Lower lobe of right lung (tissue), 2 donors: ENCODE measurements around the gene CCT5. TPM values are rescaled to one million over a fixed set of nuclear protein-coding genes. Genes with fewer than 3 reads are reported as not detected.

Experiments used
- ATAC-seq, 2 donors: fragments of 200-7000 bp; cut with Tn5 transposase; one replicate each; pipeline ENCODE4 v1.9.1; 2020 to 2022; ENCODE audit warnings: mild to moderate bottlenecking in 2 of 2, moderate library complexity in 2 of 2
- DNase-seq: peaks from one replicate; pipeline ENCODE4 v3.0.0-alpha.2; 2020
- H3K27ac ChIP-seq: fragments of 200-600 bp; one replicate; pipeline ENCODE4 v1.8.0; 2022
- H3K27me3 ChIP-seq: fragments of 200-600 bp; one replicate; pipeline ENCODE4 v1.8.0; 2022; ENCODE audit warnings: low read depth
- H3K36me3 ChIP-seq: fragments of 200-600 bp; one replicate; pipeline ENCODE4 v1.8.0; 2022; ENCODE audit warnings: mild to moderate bottlenecking
- H3K4me1 ChIP-seq: fragments of 200-600 bp; one replicate; pipeline ENCODE4 v1.8.0; 2022
- H3K4me3 ChIP-seq: fragments of 200-600 bp; one replicate; pipeline ENCODE4 v1.8.0; 2022; ENCODE audit warnings: mild to moderate bottlenecking
- H3K9me3 ChIP-seq: fragments of 200-600 bp; one replicate; pipeline ENCODE4 v1.8.0; 2022
- intact Hi-C: fragments of 100-400 bp; cut with DNase I; formaldehyde crosslinking; loops from one replicate; pipeline ENCODE4 v1.11.0; 2022
- total RNA-seq: library from RNA; stranded (reverse); fragmentation: NEBNext Ultra II Directional; extraction: Animal tissue kit (Norgen Biotek cat#: 25700); gene quantifications from one replicate; pipeline ENCODE4 v1.2.1, GENCODE V29; 2021
- TF ChIP-seq, protein P1 (sequence below): fragments of 200-600 bp; IDR thresholded peaks from one replicate; pipeline ENCODE4 v1.8.0; 2022; ENCODE audit warnings: antibody characterized with exemption, mild to moderate bottlenecking
- donor health status: DM: no; HTN: yes; CAD: no; lungs with severe emphysema.

CCT5 gene
- total RNA-seq, 1 donor from 2014 or later: 116 TPM

DNA sequence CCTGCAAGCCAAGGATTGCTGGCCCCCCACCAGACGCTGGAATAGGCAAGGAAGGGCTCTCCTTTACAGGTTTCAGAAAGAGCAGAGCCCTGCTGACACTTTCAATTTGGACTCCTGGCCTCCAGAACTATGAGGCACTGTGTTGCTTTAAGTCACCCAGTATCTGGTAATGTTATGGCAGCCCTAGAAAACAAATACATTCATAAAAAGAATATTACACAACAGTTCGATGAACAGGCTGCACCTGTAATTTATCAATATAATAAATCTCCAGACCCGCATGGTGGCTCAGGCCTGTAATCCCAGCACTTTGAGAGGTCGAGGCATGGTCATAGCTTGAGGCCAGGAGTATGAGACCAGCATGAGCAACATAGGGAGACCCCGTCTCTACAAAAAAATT lies 50.2 kb downstream of the CCT5 start:
- TF ChIP-seq, protein P1, sequence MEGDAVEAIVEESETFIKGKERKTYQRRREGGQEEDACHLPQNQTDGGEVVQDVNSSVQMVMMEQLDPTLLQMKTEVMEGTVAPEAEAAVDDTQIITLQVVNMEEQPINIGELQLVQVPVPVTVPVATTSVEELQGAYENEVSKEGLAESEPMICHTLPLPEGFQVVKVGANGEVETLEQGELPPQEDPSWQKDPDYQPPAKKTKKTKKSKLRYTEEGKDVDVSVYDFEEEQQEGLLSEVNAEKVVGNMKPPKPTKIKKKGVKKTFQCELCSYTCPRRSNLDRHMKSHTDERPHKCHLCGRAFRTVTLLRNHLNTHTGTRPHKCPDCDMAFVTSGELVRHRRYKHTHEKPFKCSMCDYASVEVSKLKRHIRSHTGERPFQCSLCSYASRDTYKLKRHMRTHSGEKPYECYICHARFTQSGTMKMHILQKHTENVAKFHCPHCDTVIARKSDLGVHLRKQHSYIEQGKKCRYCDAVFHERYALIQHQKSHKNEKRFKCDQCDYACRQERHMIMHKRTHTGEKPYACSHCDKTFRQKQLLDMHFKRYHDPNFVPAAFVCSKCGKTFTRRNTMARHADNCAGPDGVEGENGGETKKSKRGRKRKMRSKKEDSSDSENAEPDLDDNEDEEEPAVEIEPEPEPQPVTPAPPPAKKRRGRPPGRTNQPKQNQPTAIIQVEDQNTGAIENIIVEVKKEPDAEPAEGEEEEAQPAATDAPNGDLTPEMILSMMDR: no peak
- intact Hi-C loops: no loop called here
- H3K36me3 ChIP-seq: no peaks in the 10 kb centered on the region
- no peaks in the 10 kb centered on the region for H3K27me3 ChIP-seq
- no peak for ATAC-seq
- H3K4me3 ChIP-seq: no peak overlapping the region
- H3K27ac ChIP-seq: no peak overlapping the region
- no peaks in the 10 kb centered on the region for H3K9me3 ChIP-seq
- DNase-seq: no peak
- no peaks in the 10 kb centered on the region for H3K4me1 ChIP-seq

DNA sequence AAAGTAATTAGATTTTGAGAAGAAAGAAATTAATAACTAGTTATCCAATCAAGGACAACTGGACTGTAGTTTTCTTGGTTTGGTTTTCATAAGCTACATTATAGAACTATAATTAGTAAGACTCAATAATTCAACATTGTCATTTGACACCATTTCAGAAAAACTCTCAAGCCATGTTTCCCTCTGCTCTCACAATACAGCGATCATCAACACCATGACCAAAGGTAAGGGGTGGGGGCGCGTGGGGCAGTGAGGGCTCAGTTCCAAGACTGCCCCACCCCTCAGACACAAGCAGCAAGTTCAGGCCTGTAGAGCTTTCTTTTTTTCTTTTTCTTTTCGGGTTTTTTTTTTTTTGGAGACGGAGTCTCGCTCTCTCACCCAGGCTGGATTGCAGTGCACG lies 51.2 kb downstream of the CCT5 start:
- Histone ChIP-seq H3K4me1 (peaks cover 7% of the 10 kb centered on the region), H3K4me3 (peak overlapping the region; percentile 17), H3K36me3 (no peaks in the 10 kb centered on the region), H3K9me3 (no peaks in the 10 kb centered on the region), H3K27ac (no peak overlapping the region), H3K27me3 (no peaks in the 10 kb centered on the region)
- TF ChIP-seq, protein P1: no peak
- ATAC-seq: peak in 1 of 2 donors; percentile 22
- no peak for DNase-seq
- intact Hi-C loops: no loop called here

DNA sequence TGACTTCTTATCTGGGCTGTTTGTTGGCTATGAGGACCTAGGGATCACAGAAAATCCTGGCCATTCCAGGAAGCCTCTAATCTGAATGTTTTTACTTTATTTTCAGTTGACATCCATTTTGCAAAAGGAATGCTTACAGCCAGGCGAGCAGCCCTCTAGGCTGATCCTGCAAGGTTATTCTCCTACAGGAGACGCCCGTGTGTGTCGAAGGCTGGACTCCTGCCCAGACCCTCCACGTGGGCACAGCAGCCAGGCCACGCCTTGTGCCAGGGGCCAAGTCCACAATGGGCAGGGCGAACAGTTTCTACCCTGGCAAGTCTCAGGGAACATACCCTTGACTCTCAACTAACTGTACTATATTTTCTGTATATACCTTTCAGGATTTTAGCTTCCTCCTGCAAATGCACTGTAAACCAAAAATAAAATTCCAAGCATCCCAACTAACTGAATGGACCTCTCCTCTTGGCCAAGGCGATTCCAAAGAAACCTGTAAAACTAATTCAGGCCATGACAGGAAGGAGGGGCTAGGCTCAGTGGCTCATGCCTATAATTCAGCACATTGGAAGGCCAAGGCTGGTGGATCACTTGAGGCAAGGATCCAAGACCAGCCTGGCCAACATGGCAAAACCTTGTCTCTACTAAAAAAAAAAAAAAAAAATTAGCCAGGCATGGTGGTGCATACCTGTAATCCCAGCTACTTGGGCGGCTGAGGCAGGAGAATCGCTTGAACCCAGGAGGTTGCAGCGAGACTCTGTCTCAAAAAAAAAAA lies 51.9 kb downstream of the CCT5 start:
- no peaks in the 10 kb centered on the region for H3K27me3 ChIP-seq
- no peak overlapping the region for H3K27ac ChIP-seq
- DNase-seq (peak; percentile 91), ATAC-seq (peak; percentile 92 to 95)
- peaks cover 9% of the 10 kb centered on the region for H3K4me1 ChIP-seq
- no peaks in the 10 kb centered on the region for H3K36me3 ChIP-seq
- TF ChIP-seq, protein P1: no peak
- peak overlapping the region; percentile 17 for H3K4me3 ChIP-seq
- no peaks in the 10 kb centered on the region for H3K9me3 ChIP-seq
- intact Hi-C loops: no loop called here

DNA sequence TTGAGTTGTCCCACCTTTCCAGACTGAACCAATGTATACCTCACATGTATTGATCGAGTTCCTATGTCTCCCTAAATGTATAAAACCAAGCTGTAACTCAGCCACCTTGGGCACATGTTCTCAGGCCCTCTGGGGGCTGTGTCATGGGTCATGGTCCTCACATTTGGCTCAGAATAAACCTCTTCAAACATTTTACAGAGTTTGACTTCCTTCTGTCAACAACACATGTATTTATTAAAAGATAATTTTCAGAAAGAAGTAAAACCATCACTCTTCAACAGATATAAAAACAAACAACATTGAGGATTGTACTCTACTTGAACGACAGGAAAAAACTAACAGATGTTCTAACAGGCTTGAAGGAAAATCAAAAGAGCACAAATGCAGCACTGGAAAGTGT lies 53.1 kb downstream of the CCT5 start:
- H3K9me3 ChIP-seq: no peaks in the 10 kb centered on the region
- no peaks in the 10 kb centered on the region for H3K36me3 ChIP-seq
- H3K4me1 ChIP-seq: peaks cover 9% of the 10 kb centered on the region
- H3K4me3 ChIP-seq: no peak overlapping the region
- no peak for ATAC-seq
- intact Hi-C loops: no loop called here
- TF ChIP-seq, protein P1: no peak
- DNase-seq: no peak
- no peaks in the 10 kb centered on the region for H3K27me3 ChIP-seq
- H3K27ac ChIP-seq: no peak overlapping the region

DNA sequence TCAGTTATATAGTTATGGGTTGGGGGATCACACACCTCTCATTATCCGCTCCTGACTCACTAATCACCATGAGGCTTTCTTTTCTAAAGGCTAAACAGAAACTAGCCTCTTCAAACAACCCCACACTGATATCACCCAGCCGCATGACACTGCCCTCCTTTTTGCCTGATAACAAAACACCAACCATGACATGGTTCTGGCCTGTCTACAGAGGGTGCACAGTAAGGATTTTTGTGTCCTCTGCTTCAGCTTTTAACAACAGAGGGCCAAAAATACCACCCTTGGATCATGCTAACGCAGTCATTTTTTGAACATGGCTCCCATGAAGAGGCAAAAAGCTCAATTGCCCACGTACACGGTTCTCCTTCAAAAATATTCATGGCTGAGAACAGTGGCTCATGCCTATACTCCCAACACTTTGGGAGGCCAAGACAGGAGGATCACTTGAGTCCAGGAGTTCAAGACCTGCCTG lies 53.7 kb downstream of the CCT5 start:
- ATAC-seq (no peak), DNase-seq (no peak)
- intact Hi-C loops: no loop called here
- Histone ChIP-seq H3K27me3 (no peaks in the 10 kb centered on the region), H3K27ac (no peak overlapping the region), H3K4me1 (peaks cover 9% of the 10 kb centered on the region), H3K36me3 (no peaks in the 10 kb centered on the region), H3K4me3 (no peak overlapping the region), H3K9me3 (no peaks in the 10 kb centered on the region)
- TF ChIP-seq, protein P1: no peak
